NCI-H2227 treated with DMSO at 0.1 percent for 48 hours (cell line): ENCODE results near the gene PADI3.

Experiments
- DNase-seq: peaks from one replicate; lab custom pipeline; 2025; lab: John Stamatoyannopoulos, UW

The PADI3 gene

GRCh38 chr1:17248781-17249180 lies at the start of gene PADI3:
Gene PADI3, plus strand, starts transcription at chr1:17249098. Its CDS starts 40 bp downstream, at chr1:17249138.
- no peak for DNase-seq

- no peak for DNase-seq
Measured at GRCh38 chr1:17199267-17200044, 49.4 kb upstream of the PADI3 start.

GRCh38 chr1:17200246-17200645 lies 48.7 kb upstream of the PADI3 start:
- no peak for DNase-seq

- no peak for DNase-seq
Measured at GRCh38 chr1:17200756-17201155, 48.1 kb upstream of the PADI3 start.

- no peak for DNase-seq
Measured at GRCh38 chr1:17201201-17202021, 47.5 kb upstream of the PADI3 start.

GRCh38 chr1:17204546-17205440 lies 44.1 kb upstream of the PADI3 start, which contains the start of gene PADI1:
Gene PADI1, plus strand, starts transcription at chr1:17205128. Its CDS starts 90 bp downstream, at chr1:17205218.
- no peak for DNase-seq

GRCh38 chr1:17205652-17206051 lies 43.2 kb upstream of the PADI3 start:
- no peak for DNase-seq

- DNase-seq = no peak
Measured at GRCh38 chr1:17206196-17206595, 42.7 kb upstream of the PADI3 start.

GRCh38 chr1:17207046-17207445 lies 41.9 kb upstream of the PADI3 start:
- no peak for DNase-seq

- DNase-seq = no peak
Measured at GRCh38 chr1:17207540-17207939, 41.4 kb upstream of the PADI3 start.

GRCh38 chr1:17207966-17208418 lies 40.9 kb upstream of the PADI3 start:
- no peak for DNase-seq

GRCh38 chr1:17208546-17208945 lies 40.4 kb upstream of the PADI3 start:
- no peak for DNase-seq

GRCh38 chr1:17209430-17209829 lies 39.5 kb upstream of the PADI3 start:
- DNase-seq = no peak

- DNase-seq = no peak
Measured at GRCh38 chr1:17210176-17210575, 38.7 kb upstream of the PADI3 start.

GRCh38 chr1:17211377-17211776 lies 37.5 kb upstream of the PADI3 start:
- DNase-seq = no peak

GRCh38 chr1:17212009-17212408 lies 36.9 kb upstream of the PADI3 start:
- DNase-seq = no peak

- peak; percentile 58 for DNase-seq
Measured at GRCh38 chr1:17212487-17213121, 36.3 kb upstream of the PADI3 start.

- DNase-seq = no peak
Measured at GRCh38 chr1:17213148-17213781, 35.6 kb upstream of the PADI3 start.

GRCh38 chr1:17213782-17214148 lies 35.1 kb upstream of the PADI3 start:
- DNase-seq = no peak

- no peak for DNase-seq
Measured at GRCh38 chr1:17214876-17215544, 33.9 kb upstream of the PADI3 start.

- no peak for DNase-seq
Measured at GRCh38 chr1:17215545-17215890, 33.4 kb upstream of the PADI3 start.
